Erythroblast (primary cell): ENCODE measurements around the gene DBH.

Experiments used
- GATA1 ChIP-seq: IDR thresholded peaks from 2 replicates; pipeline ENCODE4 v1.6.1; 2011; ENCODE audit warnings: low read depth, mild to moderate bottlenecking, control low read depth, low read length, moderate library complexity
- POLR2A ChIP-seq: IDR thresholded peaks from 2 replicates; pipeline ENCODE4 v1.6.1; 2011; ENCODE audit warnings: mild to moderate bottlenecking, low read length

- TF ChIP-seq POLR2A (no peak), GATA1 (no peak)
These were observed 37.9 kb downstream of the DBH start for GRCh38 chr9:133674091-133674490.
